Memory B cell (primary cell): Measurements from ENCODE around the gene SELENOS.

Source experiments
- ATAC-seq: fragments of 150-1000 bp; cut with Tn5 transposase; 2 replicates; pipeline ENCODE4 v1.10.0; 2021; ENCODE audit warnings: low read depth, mild to moderate bottlenecking, moderate library complexity
- DNase-seq, 2 donors: peaks; one replicate each; pipeline ENCODE4 v3.0.0; 2022; ENCODE audit warnings: low spot score in 2 of 2
- H3K27ac Mint-ChIP-seq: one replicate; pipeline ENCODE4 v1.8.0; 2022; ENCODE audit warnings: mild to moderate bottlenecking, moderate library complexity, mixed read lengths
- H3K27me3 Mint-ChIP-seq: one replicate; pipeline ENCODE4 v1.8.0; 2022; ENCODE audit warnings: mixed read lengths
- H3K36me3 Mint-ChIP-seq: one replicate; pipeline ENCODE4 v1.8.0; 2022; ENCODE audit warnings: mild to moderate bottlenecking, mixed read lengths
- H3K4me1 Mint-ChIP-seq: one replicate; pipeline ENCODE4 v1.8.0; 2022; ENCODE audit warnings: mixed read lengths
- H3K4me3 Mint-ChIP-seq: one replicate; pipeline ENCODE4 v1.8.0; 2022; ENCODE audit warnings: mild to moderate bottlenecking, moderate library complexity, mixed read lengths
- H3K9me3 Mint-ChIP-seq: one replicate; pipeline ENCODE4 v1.8.0; 2022; ENCODE audit warnings: mixed read lengths

The SELENOS gene

DNA sequence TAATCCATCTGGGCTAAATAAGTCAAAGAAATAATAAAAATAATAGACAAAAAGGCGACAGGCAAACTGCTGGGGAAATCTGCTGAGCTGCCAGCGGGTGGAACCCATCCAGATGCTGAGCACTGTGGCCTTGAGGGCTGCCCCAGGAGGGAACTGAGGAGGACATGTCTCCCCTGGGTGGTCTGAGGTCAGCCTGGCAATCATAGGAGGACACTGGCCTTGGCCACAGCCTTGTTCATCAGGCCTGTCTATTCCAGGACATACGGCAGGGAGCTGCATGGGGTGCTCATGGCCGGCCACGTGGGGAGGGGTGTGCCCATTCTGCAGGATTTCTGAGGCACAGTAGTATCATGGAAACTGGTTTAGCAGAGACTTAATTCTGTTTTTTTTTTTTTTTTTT, 39.2 kb upstream of the SELENOS start:
- DNase-seq (no peak), ATAC-seq (no peak)
- H3K4me1 Mint-ChIP-seq, result peaks cover 7% of the 10 kb centered on the region
- peaks cover 29% of the 10 kb centered on the region for H3K27me3 Mint-ChIP-seq
- H3K36me3 Mint-ChIP-seq, result peaks cover 3% of the 10 kb centered on the region
- H3K4me3 Mint-ChIP-seq, result no peak overlapping the region
- no peak overlapping the region for H3K27ac Mint-ChIP-seq
- no peaks in the 10 kb centered on the region for H3K9me3 Mint-ChIP-seq

DNA sequence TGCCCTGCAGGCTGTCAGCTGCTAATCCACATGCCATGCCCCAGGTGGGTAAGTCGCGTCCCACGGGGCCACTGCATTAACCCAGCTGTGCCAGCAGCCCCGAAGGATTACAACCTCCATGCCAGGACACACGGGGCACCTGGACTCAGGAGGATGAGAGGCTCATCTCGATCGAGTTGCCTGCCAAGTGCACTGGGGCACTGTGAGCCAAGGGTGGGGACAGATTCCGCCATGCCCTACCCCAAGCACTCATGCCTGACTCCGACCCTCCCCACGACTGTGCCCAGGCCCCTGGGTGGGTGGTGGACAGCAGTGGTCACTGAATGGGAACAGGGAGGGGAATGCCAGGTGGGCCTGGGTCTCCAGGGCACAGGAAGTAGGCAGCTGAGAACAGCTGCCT, 38.5 kb upstream of the SELENOS start:
- ATAC-seq (no peak), DNase-seq (no peak)
- Mint-ChIP-seq H3K36me3 (peaks cover 3% of the 10 kb centered on the region), H3K4me1 (peaks cover 5% of the 10 kb centered on the region), H3K9me3 (no peaks in the 10 kb centered on the region), H3K27ac (no peak overlapping the region), H3K27me3 (peaks cover 28% of the 10 kb centered on the region), H3K4me3 (no peak overlapping the region)

DNA sequence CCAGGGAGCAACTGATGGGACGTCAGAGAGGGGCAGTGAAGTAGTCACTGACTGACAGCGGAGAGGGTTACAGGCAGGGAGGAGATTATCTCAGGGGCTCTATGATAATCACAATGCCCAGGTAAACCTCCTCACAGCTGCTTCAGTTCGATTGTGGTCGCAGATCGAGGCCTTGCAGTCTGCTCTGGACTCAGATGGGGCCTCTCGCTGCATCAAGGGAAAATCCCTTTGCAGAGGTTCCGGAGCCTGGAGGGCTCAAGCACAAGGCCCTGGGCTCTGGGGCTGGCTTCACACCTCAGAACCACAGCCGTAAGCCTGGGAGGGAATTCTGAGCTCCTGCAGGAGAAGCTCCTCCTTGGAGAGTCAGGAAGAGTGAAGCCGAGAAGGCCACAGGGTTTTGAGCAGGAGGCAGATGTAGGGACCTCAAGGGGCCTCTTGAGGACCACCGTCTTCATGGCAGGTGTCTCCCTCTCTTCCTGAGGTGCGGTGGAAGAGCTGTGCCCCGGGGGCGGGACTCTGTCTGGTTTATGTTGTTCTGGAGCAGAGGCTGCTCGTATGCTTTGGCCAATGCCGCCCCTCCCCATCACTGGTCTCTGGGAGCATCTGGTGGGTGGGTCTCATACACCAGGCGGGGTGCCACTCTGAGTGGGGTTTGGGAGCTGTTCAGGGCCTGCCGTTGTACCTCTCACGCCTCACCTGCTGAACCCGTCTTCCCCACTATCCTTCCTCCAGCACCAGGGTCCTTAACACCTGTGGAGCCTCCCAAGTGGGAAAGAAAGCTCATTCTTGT, 37.2 kb upstream of the SELENOS start:
- Mint-ChIP-seq H3K36me3 (peaks cover 3% of the 10 kb centered on the region), H3K4me3 (no peak overlapping the region), H3K4me1 (no peaks in the 10 kb centered on the region), H3K27ac (no peak overlapping the region), H3K27me3 (peaks cover 24% of the 10 kb centered on the region), H3K9me3 (no peaks in the 10 kb centered on the region)
- no peak for ATAC-seq
- DNase-seq, result no peak

DNA sequence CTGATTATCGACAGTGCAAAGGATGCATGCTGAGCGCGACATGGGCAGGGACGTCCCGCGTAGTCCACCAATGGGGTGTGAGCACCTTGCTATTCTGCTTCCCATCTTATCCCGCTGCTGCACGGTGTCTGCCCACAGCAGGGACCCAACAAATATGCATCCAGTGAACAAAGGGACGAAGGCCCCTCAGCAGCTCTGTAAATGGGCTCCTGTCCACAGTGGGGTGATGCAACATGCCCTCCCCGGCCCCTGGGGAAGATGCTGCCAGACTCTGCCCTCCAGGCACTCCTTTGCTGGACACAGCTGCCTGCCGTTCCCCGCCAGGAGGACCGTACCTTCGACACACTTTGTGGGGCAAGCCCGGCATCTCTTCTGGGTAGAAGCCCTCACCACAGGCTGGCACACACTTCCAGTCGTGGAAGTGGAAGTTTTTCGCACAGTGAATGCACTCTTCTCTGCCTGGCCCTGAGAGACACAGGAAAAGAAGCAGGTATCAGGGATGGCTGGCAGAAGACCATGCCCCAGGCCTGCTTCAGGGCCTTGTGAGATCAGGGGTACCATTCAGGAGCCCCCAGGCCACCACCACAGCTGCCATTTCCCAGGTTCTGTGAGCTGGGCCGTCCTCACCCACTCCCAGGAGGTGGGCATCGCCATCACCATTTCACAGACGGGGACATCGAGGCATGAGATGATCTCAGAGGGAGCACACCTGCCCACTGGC, 35.9 kb upstream of the SELENOS start:
- no peak overlapping the region for H3K27ac Mint-ChIP-seq

DNA sequence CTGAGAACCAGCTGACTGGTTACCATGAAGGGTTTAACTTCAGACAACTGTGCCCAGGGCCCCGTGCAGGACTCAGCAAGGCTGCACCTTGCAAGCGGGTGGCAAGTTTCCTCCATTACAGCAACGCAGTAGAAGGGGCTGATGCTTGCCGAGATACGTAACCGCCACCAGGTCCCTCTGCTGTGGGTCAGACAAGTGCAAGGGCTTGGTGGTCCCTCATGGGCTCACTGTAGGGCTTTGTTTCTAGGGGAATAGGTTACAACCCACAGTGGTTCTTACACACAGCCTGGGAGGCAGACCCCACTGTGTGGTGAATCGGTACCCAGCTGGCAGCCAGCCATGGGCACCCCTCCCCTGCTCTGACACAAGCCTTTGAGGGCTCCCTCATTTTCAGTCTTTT, 33.2 kb upstream of the SELENOS start:
- H3K27ac Mint-ChIP-seq, result no peak overlapping the region
- H3K27me3 Mint-ChIP-seq, result peaks cover 15% of the 10 kb centered on the region
- peaks cover 3% of the 10 kb centered on the region for H3K36me3 Mint-ChIP-seq
- no peaks in the 10 kb centered on the region for H3K4me1 Mint-ChIP-seq
- H3K9me3 Mint-ChIP-seq, result no peaks in the 10 kb centered on the region
- DNase-seq (no peak), ATAC-seq (no peak)
- H3K4me3 Mint-ChIP-seq, result no peak overlapping the region

More for the DNA sequence above, 35.9 kb upstream of the SELENOS start:
- no peak overlapping the region for H3K4me3 Mint-ChIP-seq
- ATAC-seq (no peak), DNase-seq (no peak)
- H3K9me3 Mint-ChIP-seq, result no peaks in the 10 kb centered on the region
- no peaks in the 10 kb centered on the region for H3K4me1 Mint-ChIP-seq
- peaks cover 16% of the 10 kb centered on the region for H3K27me3 Mint-ChIP-seq
- H3K36me3 Mint-ChIP-seq, result peaks cover 3% of the 10 kb centered on the region

DNA sequence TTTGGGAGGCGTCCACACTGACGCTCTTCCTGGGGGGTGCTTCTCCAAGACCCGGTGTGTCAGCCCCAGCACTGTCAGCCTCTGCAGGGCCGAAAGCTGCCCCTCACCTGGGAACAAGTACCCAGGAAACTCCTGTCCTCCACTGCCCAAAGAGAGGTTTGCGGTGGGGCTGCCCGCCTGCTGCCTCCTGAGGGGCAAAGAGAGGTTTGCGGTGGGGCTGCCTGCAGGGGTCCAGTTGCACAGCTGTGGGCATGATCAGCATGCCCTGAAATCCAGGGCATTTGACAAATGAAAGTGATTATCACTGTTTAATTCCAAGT, 32.8 kb upstream of the SELENOS start:
- H3K4me1 Mint-ChIP-seq, result no peaks in the 10 kb centered on the region
- no peak for ATAC-seq
- H3K36me3 Mint-ChIP-seq, result peaks cover 3% of the 10 kb centered on the region
- H3K27me3 Mint-ChIP-seq, result peaks cover 15% of the 10 kb centered on the region
- H3K4me3 Mint-ChIP-seq, result no peak overlapping the region
- DNase-seq, result no peak
- H3K9me3 Mint-ChIP-seq, result no peaks in the 10 kb centered on the region
- H3K27ac Mint-ChIP-seq, result no peak overlapping the region

DNA sequence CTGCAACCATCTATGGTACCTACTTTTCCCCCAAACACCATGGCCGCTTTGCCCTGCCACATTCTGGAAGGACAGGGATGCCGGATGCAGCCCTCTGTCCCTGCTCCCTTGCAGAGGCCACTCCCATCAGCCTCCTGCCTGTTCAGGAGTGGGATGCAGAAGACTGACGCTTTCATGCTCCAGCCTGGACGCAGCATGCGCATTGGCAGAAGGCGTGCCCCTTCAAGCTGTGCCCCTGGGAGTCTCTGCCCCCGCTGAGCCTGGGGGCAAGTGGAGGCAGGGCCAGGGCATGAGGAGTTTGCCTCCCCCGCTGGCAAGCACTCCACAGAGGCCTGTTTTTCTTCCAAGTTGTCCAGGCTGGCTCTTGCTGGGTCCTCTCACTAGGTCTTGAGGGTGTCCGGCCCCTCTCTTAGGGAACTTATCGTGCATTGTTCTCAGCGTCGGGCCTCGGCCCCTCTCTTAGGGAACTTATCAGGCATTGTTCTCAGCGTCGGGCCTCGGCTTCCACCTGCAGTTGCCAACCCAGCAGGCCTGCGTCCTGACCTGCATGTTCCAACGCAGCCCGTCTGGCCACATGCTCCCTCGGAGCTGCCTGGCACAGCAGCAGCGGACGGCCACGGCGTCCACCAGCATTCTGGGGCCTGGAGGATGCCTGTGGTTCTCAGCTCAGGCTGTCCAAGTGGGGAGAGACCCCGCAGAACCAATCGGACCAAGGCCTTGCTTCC, 32.3 kb upstream of the SELENOS start:
- Mint-ChIP-seq H3K4me3 (no peak overlapping the region), H3K36me3 (peaks cover 3% of the 10 kb centered on the region), H3K27me3 (peaks cover 15% of the 10 kb centered on the region), H3K9me3 (no peaks in the 10 kb centered on the region), H3K27ac (no peak overlapping the region), H3K4me1 (no peaks in the 10 kb centered on the region)
- no peak for ATAC-seq
- no peak for DNase-seq

DNA sequence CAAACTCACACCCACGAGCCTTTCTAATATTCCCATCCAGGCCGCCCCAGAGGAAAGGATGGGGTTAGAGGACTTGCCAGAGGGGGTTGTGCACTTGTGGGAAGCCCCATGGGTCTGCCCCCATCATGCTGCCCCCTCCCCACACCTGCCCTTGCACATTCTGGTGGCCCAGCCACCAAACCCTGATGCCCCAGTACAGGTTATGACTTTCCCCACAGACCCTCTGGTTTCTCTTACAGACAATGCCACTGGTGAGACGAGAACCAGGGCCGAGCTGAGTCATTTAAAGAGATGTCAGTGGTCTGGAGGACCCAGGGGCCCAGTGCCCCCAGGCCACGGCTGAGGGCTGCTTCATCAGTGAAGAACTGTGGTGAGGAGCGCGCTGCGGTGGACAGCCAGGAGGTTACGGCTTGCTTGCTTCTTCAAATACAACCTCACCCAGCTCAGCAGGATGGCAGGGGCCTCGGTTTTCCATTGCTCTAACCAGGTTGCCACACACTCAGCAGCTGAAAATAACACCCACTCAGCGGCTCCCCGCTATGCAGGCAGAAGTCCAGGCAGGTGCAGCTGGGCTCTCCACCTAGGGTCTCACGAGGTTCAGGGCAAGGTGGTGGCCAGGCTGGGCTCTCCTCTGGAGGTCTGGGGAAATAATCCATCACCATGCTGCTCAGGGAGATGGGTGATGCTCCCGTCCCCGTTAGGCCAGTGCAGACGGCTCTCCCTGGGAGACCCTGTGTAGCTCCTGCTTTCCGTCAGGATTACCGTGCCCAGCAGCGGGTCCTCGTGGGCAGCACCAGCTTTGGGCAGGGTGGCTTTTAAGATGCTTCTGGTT, 31.5 kb upstream of the SELENOS start:
- DNase-seq, result no peak
- Mint-ChIP-seq H3K4me1 (no peaks in the 10 kb centered on the region), H3K9me3 (no peaks in the 10 kb centered on the region), H3K36me3 (peaks cover 3% of the 10 kb centered on the region), H3K27me3 (peaks cover 12% of the 10 kb centered on the region), H3K27ac (no peak overlapping the region), H3K4me3 (no peak overlapping the region)
- ATAC-seq, result no peak

DNA sequence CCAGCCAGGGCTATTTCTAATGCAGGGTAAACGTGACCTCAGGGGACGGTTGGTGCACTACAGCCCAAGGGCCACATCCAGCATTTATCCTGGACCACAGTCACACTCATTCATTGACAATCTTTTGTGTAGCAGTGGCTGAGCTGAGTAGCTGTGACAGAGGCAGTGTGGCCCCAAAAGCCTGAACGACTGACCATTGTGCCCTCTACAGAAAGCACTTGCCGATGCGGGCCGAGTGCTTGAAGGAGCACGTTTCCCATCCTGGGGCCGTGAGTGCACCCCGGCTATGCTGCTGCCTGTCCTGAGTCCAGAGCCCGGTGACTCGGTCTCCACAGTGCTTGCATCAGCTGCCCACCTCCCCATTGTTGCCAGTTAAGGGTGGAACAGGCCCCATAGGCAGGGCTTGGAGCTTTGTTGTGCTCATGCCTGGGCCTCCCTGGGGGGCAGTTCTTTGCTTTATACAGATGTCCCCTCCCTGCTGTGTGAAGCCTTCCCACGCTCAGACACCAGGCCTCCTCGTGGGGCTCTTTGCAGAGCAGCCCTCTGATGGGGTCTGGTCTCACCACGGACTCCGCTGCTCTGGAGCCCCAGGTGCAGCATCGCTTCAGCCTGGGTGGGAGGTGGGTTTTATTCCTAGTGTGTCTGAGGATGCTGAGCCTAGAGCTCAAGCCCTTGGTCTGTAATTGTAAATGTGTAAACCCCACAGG, 30.8 kb upstream of the SELENOS start:
- no peak for DNase-seq
- Mint-ChIP-seq H3K4me1 (no peaks in the 10 kb centered on the region), H3K4me3 (no peak overlapping the region), H3K36me3 (peaks cover 3% of the 10 kb centered on the region), H3K27ac (no peak overlapping the region), H3K27me3 (peaks cover 11% of the 10 kb centered on the region), H3K9me3 (no peaks in the 10 kb centered on the region)
- no peak for ATAC-seq

DNA sequence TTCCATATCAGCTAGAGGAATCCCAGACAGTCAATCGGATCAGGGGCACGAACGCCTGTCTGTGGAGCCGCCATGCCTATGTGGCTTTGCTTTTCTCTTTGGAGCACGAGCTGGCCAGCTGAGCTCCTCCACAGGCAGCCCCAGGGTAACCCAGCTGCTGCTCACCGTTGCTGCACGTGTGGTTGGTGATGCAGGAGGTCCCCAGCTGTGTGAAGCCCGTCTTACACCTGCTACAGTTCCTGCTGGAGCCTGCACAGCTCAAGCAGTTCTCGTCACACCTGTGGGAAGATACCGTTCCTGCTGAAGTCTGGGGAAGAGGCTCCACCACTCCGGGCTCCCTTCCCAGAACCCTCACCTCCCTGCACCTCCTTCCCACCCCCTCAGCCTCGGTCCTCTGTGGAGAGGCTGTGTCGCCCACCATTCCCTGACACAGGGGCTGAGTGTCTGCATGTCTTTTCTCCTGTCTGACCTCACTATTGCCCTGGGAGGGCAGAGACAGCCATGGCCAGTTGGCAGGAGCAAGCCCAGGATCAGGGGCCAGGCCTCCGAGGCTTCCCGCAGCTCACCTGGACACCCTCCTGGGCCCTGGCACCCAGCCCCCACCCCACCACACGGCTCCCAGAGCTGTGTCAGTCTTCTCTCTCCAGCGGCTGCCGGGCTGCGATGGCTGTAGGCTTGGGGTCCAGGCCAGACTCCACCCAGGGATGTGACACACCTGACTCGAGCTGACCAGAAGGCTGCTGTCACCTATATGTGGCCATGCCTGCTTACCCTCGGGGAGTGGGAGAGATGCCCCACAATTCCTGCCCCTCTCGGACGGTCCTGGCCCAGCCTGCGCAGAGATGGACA, 30.0 kb upstream of the SELENOS start:
- Mint-ChIP-seq H3K9me3 (no peaks in the 10 kb centered on the region), H3K27ac (no peak overlapping the region), H3K36me3 (peaks cover 3% of the 10 kb centered on the region), H3K4me1 (no peaks in the 10 kb centered on the region), H3K27me3 (peaks cover 11% of the 10 kb centered on the region), H3K4me3 (no peak overlapping the region)
- no peak for DNase-seq
- ATAC-seq, result no peak

DNA sequence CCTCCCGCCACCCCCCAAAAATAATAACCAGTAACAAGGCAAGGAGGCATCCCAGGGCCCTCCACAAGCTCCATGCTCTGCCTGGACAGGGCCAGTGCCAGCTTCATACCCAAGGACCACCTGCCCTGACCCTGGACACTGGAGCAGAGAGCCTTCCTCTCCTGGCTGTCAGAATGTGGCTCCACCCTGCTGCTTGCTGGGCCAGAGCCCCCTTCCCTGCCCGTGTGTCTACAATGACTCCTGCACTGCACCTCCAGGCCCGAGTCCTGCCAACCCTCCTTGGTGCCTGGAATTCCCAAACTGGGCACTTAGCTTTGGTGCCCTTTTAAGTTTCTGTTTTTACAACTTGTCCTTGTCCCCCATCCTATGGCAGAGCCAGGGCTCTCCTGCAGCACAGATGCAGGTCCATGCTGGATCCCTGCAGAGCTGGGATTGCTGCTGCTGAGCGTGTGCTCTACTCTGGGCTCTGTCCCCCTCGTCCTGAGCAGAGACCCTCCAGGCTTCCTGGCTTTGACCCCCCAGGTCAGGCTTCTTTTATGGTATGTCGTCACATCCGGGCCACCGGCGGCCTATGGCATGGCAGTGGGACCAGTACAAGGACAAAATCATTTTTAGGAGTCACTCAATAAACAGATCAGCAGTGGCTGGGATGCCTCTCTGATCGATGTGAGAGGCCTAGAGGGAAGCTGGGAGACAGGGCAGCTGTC, 29.2 kb upstream of the SELENOS start:
- H3K36me3 Mint-ChIP-seq, result no peaks in the 10 kb centered on the region
- H3K4me1 Mint-ChIP-seq, result no peaks in the 10 kb centered on the region
- H3K27ac Mint-ChIP-seq, result no peak overlapping the region
- H3K9me3 Mint-ChIP-seq, result no peaks in the 10 kb centered on the region
- H3K27me3 Mint-ChIP-seq, result peaks cover 8% of the 10 kb centered on the region
- H3K4me3 Mint-ChIP-seq, result no peak overlapping the region
- DNase-seq, result no peak
- ATAC-seq, result no peak

DNA sequence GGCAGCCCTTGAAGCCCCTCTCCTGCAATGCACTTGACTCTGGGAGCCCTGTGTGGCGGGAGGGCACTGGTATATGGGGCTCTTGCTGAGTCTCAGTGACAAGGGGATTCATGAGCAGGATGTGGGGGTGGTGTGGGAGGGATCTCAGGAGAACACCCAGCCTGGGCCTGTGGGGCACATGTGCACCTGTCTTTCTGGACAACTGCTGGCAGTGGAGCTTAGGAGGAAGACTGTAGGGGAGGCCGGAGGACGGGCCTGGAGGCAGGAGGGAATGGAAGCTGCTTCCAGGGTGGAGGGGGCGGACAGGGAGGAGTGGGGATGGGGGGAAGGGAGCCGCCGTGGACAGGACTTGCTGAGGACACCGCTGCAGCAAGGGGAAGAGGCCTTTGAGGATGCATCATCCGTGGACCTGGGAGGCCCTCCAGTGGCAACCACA, 28.6 kb upstream of the SELENOS start:
- no peak for ATAC-seq
- no peak for DNase-seq
- Mint-ChIP-seq H3K9me3 (no peaks in the 10 kb centered on the region), H3K27ac (no peak overlapping the region), H3K27me3 (peaks cover 5% of the 10 kb centered on the region), H3K36me3 (no peaks in the 10 kb centered on the region), H3K4me1 (no peaks in the 10 kb centered on the region), H3K4me3 (no peak overlapping the region)
